Liver (tissue), 9 donors: Measurements from ENCODE around the gene PEAK1. TPM values are rescaled to one million over a fixed set of nuclear protein-coding genes. Genes with fewer than 3 reads are reported as not detected.

Experiments used
- DNase-seq: peaks from one replicate; pipeline ENCODE4 v3.0.0-alpha.2; 2017; ENCODE audit warnings: low spot score
- H3K27ac ChIP-seq, 2 donors: one replicate each; pipeline ENCODE4 v1.7.0; 2013; ENCODE audit warnings: inconsistent platforms in 2 of 2, low read length in 2 of 2, control low read depth in 1 of 2, low read depth in 1 of 2, mild to moderate bottlenecking in 1 of 2
- H3K27me3 ChIP-seq, 4 donors: one replicate each; pipeline versions ENCODE4 v1.6.1 to v1.7.0; 2013; ENCODE audit warnings: low read length in 3 of 4, inconsistent platforms in 1 of 4, mild to moderate bottlenecking in 1 of 4, moderate library complexity in 1 of 4; ENCODE audit not compliant: control insufficient read depth in 4 of 4, insufficient read depth in 4 of 4
- H3K36me3 ChIP-seq, 4 donors: one replicate each; pipeline versions ENCODE4 v1.6.1 to v1.7.0; 2013; ENCODE audit warnings: low read length in 3 of 4, mild to moderate bottlenecking in 3 of 4, low read depth in 1 of 4, moderate library complexity in 1 of 4; ENCODE audit not compliant: control insufficient read depth in 4 of 4, insufficient read depth in 3 of 4
- H3K4me1 ChIP-seq, 4 donors: one replicate each; pipeline versions ENCODE4 v1.6.1 to v1.7.0; 2013; ENCODE audit warnings: low read length in 3 of 4, mild to moderate bottlenecking in 3 of 4, moderate library complexity in 1 of 4; ENCODE audit not compliant: control insufficient read depth in 4 of 4, insufficient read depth in 4 of 4
- H3K4me3 ChIP-seq, 3 donors: one replicate each; pipeline versions ENCODE4 v1.6.1 to v1.7.0; 2013; ENCODE audit warnings: low read length in 3 of 3, control low read depth in 1 of 3, low read depth in 1 of 3, mild to moderate bottlenecking in 1 of 3
- H3K9ac ChIP-seq, 2 donors: one replicate each; pipeline ENCODE4 v1.7.0; 2013; ENCODE audit warnings: low read length in 2 of 2, mild to moderate bottlenecking in 2 of 2, moderate library complexity in 2 of 2, control low read depth in 1 of 2, low read depth in 1 of 2
- H3K9me3 ChIP-seq, 4 donors: one replicate each; pipeline versions ENCODE4 v1.6.1 to v1.7.0; 2013; ENCODE audit warnings: low read length in 3 of 4; ENCODE audit not compliant: control insufficient read depth in 4 of 4
- CTCF ChIP-seq: fragments of 150-350 bp; IDR thresholded peaks from 2 replicates; pipeline ENCODE4 v1.5.1; 2017; ENCODE audit warnings: improper control_type of control experiment, low read depth, low read length; ENCODE audit not compliant: missing input control
- EGR1 ChIP-seq, 2 donors: IDR thresholded peaks; 2 replicates each; pipeline ENCODE4 v1.6.1; 2016 to 2018; ENCODE audit warnings: antibody characterized with exemption in 2 of 2, low read depth in 2 of 2
- FOXA1 ChIP-seq: IDR thresholded peaks from 2 replicates; pipeline ENCODE4 v1.6.1; 2016; ENCODE audit warnings: antibody characterized with exemption
- FOXA2 ChIP-seq: IDR thresholded peaks from 2 replicates; pipeline ENCODE4 v1.6.1; 2016; ENCODE audit warnings: antibody characterized with exemption
- GABPA ChIP-seq, 2 donors: IDR thresholded peaks in 1 of 2; conservative IDR thresholded peaks in 1 of 2; 2 replicates each; pipeline ENCODE4 v1.6.1; 2016; ENCODE audit warnings: antibody characterized with exemption in 2 of 2, mild to moderate bottlenecking in 1 of 2, moderate library complexity in 1 of 2
- HNF4A ChIP-seq, 2 donors: conservative IDR thresholded peaks; 2 replicates each; pipeline ENCODE4 v1.6.1; 2016; ENCODE audit warnings: antibody characterized with exemption in 2 of 2, mild to moderate bottlenecking in 2 of 2
- HNF4G ChIP-seq: IDR thresholded peaks from 2 replicates; pipeline ENCODE4 v1.6.1; 2016; ENCODE audit warnings: antibody characterized with exemption
- NR2F2 ChIP-seq: IDR thresholded peaks from 2 replicates; pipeline ENCODE4 v1.6.1; 2016; ENCODE audit warnings: antibody characterized with exemption
- REST ChIP-seq: IDR thresholded peaks from 2 replicates; pipeline ENCODE4 v1.6.1; 2016; ENCODE audit warnings: antibody characterized with exemption, mild to moderate bottlenecking
- RXRA ChIP-seq, 2 donors: IDR thresholded peaks; 2 replicates each; pipeline ENCODE4 v1.6.1; 2017 to 2018; ENCODE audit warnings: antibody characterized with exemption in 2 of 2, mild to moderate bottlenecking in 1 of 2
- TAF1 ChIP-seq: conservative IDR thresholded peaks from 2 replicates; pipeline ENCODE4 v1.6.1; 2016; ENCODE audit warnings: antibody characterized with exemption, mild to moderate bottlenecking
- YY1 ChIP-seq: IDR thresholded peaks from 2 replicates; pipeline ENCODE4 v1.6.1; 2016; ENCODE audit warnings: antibody characterized with exemption, mild to moderate bottlenecking
- ZBTB33 ChIP-seq: IDR thresholded peaks from 2 replicates; pipeline ENCODE4 v1.6.1; 2016; ENCODE audit warnings: antibody characterized with exemption
- WGBS: extraction: QIAGEN DNeasy Blood & Tissue Kit; methylation state at CpG from one replicate; pipeline ENCODE4 v1.1.7; 2013; 5-methylcytosine and 5-hydroxymethylcytosine counted together
- polyA plus RNA-seq, 2 donors: library from polyadenylated mRNA; stranded (reverse) in 1 of 2; unstranded in 1 of 2; fragments of 200-250 nt in 1 of 2; fragments of >200 nt in 1 of 2; fragmentation: Nextera tagmentation in 1 of 2; extraction: Ambion mirVana in 1 of 2; gene quantifications; one replicate each; pipeline versions ENCODE4 v1.2.1 to v1.2.3, GENCODE V29; 2013 to 2015
- total RNA-seq, 2 donors: library from RNA; depleted of rRNA; stranded (reverse); fragments of >200 nt; gene quantifications; one replicate each; pipeline ENCODE4 v1.2.3, GENCODE V29; 2014
- donor health status: healthy.
- donor health status: healthy.
- donor health status: healthy.
- donor health status: healthy.
- donor health status: healthy.

PEAK1 gene
- total and polyA plus RNA-seq, 4 donors, result 1.8 to 14.9 (median 5.8) TPM

GRCh38 chr15:77456746-77457145 is 36.8 kb upstream of the PEAK1 start (continued):
- TF ChIP-seq REST (no peak), RXRA (IDR thresholded peaks at IDR 0.05) (no peak), FOXA2 (no peak)

GRCh38 chr15:77455696-77456321 is 35.9 kb upstream of the PEAK1 start:
- DNase-seq, result no peak
- no peak overlapping the region for H3K9ac ChIP-seq

GRCh38 chr15:77454951-77455350 is 35.0 kb upstream of the PEAK1 start:
- no peak for DNase-seq
- Histone ChIP-seq H3K27me3 (no peaks in the 10 kb centered on the region), H3K4me3 (no peak overlapping the region), H3K36me3 (peaks cover 3 to 9% (median 7%) of the 10 kb centered on the region in 4 donors), H3K9me3 (no peaks in the 10 kb centered on the region), H3K4me1 (no peaks in the 10 kb centered on the region), H3K9ac (no peak overlapping the region), H3K27ac (no peak overlapping the region)
- TF ChIP-seq EGR1 (IDR thresholded peaks at IDR 0.05; ENCODE audit: low read depth in 2 of 2), result no peak
- TF ChIP-seq REST, result no peak
- TF ChIP-seq HNF4G, result no peak
- TF ChIP-seq HNF4A (conservative IDR thresholded peaks at IDR 0.05), result no peak
- no peak for TF ChIP-seq CTCF
- TF ChIP-seq YY1, result no peak
- no peak for TF ChIP-seq ZBTB33
- no peak for TF ChIP-seq RXRA (IDR thresholded peaks at IDR 0.05)
- no peak for TF ChIP-seq FOXA2
- no peak for TF ChIP-seq NR2F2
- TF ChIP-seq TAF1, result no peak
- TF ChIP-seq FOXA1, result no peak

More at GRCh38 chr15:77455696-77456321, 35.9 kb upstream of the PEAK1 start:
- no peak for TF ChIP-seq GABPA (IDR thresholded peaks at IDR 0.05 in 1 of 2, conservative IDR thresholded peaks at IDR 0.05 in 1 of 2)
- TF ChIP-seq ZBTB33, result no peak
- TF ChIP-seq HNF4A (conservative IDR thresholded peaks at IDR 0.05), result no peak
- no peak for TF ChIP-seq EGR1 (IDR thresholded peaks at IDR 0.05; ENCODE audit: low read depth in 2 of 2)
- TF ChIP-seq FOXA1, result no peak
- no peak overlapping the region for H3K4me3 ChIP-seq
- H3K27ac ChIP-seq, result peak overlapping the region in 1 of 2 donors; percentile 35
- no peaks in the 10 kb centered on the region for H3K9me3 ChIP-seq
- peaks cover 5 to 12% (median 8%) of the 10 kb centered on the region in 4 donors for H3K36me3 ChIP-seq
- H3K27me3 ChIP-seq, result no peaks in the 10 kb centered on the region
- 72% methylated on average over 3 of the region's 3 CpGs for WGBS
- H3K4me1 ChIP-seq, result no peaks in the 10 kb centered on the region
